GM15510 (cell line): ENCODE results near the gene KCNK4.

ENCODE experiments used
- POLR2A ChIP-seq: IDR thresholded peaks from 3 replicates; pipeline ENCODE4 v1.6.1; 2011; ENCODE audit warnings: borderline replicate concordance; ENCODE audit not compliant: insufficient read length; ENCODE audit errors: extremely low read depth

The KCNK4 gene

DNA sequence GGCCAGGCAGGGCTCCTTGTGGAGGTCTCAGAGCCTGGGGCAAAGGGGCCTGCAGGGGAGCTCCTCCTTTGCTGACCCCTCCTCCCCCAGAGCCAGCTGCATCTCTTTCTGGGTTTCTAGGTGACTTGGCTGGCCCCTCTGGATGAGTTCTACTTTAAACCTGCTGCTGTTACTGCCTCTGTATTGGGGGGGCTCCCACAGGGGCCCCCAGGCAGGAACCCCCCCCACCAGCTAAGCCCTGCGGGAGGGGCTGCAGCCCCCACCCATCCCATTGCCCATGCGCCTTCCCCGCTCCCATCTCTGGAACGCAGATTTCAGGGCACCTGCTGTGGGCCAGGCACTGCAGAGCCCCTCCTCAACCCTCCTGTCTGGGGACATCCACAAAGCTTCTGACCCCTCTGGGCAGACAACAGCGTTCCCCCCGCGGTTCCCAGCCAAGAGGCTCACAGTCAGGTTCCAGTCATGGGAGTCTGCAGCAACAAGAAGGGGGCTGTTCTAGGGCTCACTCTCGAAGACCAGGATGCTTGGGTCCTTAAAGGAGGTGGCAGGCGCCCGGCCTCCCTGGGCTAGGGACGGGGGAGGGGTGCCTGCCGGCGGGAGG, 40.6 kb upstream of the KCNK4 start:
- TF ChIP-seq POLR2A: no peak

GRCh38 chr11:64251016-64251752, 39.9 kb upstream of the KCNK4 start, which contains the start of gene PLCB3:
Gene PLCB3, plus strand, starts transcription at chr11:64251530. Its CDS starts 120 bp downstream, at chr11:64251650.
- peak; percentile 76 for TF ChIP-seq POLR2A

- no peak for TF ChIP-seq POLR2A
Observed at GRCh38 chr11:64251753-64252002, 39.4 kb upstream of the KCNK4 start.

DNA sequence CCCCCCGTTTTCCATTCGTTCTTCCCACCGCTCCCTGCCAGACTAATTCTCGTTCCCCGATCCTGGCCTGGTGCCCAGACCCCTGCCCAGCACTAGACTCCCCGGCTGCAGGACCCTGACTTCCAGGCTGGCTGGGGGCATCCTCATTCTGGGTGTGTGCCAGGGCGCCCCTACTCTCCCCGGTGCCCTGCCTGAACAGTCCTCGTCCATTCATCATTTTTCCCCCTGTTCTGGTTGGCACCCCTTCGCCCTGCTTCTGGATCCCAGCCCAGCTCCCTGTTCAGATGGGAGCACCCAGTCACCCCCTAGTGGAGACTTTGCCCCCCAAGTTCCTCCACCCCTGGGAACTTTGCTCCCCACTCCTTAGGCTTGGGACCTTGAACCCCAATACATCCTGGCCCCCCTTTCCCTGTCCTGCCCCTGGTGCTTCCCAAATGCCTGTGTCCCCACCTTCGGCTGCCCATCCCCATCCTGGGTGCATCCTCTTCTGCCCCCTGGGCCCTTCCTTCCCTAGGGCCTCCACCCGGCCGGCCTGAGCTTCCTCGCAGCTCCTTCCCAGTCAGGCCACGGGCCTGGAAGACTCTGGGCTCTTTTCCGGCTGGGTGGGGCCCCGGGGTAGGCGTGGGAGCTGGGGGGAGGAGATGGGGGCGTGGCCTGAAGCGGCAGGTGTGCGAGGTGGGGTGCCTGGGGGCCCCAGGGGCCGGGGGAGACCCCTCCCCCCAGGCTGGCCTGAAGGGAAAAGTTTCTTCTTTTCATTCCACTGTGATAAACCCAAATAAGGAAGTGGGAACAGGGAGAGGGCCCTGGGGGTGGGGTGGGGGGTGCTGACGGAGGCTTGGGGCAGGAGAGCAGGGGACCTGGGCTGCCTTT, 38.9 kb upstream of the KCNK4 start:
- TF ChIP-seq POLR2A: peak; percentile 28

DNA sequence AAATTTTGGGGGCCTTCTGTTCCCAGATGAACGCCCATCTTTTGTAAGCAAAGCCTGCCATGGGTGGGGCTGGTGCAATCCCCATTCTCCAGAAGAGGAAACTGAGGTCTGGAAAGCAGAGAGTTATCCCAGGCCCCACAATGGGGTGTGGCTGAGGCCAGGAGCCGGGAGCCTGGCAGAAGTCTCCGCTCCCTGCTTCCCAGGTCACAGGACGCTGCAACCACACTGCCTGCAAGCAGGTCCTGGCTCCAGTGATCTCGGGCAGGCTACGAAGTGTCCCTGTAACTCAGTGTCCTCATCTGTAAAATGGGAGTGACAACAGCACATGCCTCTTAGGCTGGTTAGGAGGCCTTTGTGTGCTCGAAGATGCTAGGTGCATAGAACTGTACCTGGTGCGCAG, 38.1 kb upstream of the KCNK4 start:
- TF ChIP-seq POLR2A: no peak

DNA sequence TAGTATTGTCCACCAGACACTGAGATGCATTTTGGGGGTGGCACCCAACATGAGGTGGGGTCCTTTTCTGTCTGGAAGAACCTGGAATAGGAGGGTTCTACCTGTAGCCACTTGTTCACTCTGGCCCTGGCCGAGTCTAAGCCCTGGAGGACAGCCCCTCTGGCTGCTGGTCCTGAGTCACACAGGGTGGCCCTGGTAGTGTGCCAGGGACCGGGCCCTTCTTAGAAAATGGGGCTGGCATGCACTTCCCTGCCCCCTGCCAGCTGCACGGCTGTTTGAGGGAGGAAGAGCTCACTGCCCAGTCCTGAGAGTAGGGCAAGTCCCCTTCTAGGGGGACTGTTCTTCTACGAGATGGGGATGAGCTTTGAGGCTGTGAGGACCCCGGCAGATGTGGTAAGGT, 37.6 kb upstream of the KCNK4 start:
- no peak for TF ChIP-seq POLR2A

DNA sequence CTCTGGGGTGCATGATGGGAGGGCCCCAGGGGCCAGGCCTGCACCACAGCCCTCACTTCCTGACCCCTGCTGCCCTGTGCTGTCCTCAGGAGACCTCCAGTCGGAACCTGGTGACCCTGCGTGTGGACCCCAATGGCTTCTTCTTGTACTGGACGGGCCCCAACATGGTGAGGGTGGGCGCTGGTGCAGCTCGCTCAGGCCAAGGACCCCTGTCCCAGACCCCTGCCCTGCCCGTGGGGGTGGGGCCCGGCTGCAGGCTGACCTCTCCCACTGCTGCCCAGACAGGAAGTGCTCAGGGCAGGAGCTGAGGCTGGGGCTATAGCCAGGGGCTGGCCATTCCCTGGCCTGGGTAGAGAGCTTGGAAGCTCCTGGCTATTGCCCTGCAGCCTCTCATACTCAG, 36.8 kb upstream of the KCNK4 start:
- no peak for TF ChIP-seq POLR2A

GRCh38 chr11:64255135-64256128, 35.7 kb upstream of the KCNK4 start:
- TF ChIP-seq POLR2A: no peak

- no peak for TF ChIP-seq POLR2A
Observed at GRCh38 chr11:64256300-64256699, 34.8 kb upstream of the KCNK4 start.

DNA sequence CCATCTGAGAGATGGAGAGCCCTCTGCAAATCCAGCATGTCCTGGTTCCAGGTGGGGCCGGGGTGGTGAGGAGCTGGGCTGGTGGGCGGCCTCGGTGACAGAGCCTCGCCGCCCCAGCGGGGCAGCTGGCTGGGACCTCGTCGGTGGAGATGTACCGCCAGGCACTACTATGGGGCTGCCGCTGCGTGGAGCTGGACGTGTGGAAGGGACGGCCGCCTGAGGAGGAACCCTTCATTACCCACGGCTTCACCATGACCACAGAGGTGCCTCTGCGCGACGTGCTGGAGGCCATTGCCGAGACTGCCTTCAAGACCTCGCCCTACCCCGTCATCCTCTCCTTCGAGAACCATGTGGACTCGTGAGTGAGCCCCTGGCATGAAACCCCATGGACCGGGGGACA, 32.7 kb upstream of the KCNK4 start:
- TF ChIP-seq POLR2A: no peak

DNA sequence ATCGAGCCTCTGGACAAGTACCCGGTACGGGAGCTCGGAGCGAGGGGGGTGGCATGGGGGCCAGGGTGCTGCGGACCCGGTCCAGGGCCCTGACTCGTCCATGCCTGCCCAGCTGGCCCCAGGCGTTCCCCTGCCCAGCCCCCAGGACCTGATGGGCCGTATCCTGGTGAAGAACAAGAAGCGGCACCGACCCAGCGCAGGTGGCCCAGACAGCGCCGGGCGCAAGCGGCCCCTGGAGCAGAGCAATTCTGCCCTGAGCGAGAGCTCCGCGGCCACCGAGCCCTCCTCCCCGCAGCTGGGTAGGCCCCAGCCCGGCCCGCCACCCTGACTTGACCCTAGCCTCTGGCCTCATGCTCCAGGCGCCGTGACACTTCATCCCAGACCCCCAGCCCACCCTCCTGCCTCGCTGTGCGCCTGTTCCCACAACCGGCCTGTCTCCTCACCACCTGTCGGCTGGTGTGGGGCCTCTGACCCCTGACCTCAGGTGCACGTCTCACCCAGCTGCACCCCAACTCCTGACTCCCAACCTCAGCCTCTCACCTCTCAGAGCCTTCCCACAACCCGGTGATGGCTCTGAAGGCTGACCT, 32.1 kb upstream of the KCNK4 start:
- TF ChIP-seq POLR2A: no peak

DNA sequence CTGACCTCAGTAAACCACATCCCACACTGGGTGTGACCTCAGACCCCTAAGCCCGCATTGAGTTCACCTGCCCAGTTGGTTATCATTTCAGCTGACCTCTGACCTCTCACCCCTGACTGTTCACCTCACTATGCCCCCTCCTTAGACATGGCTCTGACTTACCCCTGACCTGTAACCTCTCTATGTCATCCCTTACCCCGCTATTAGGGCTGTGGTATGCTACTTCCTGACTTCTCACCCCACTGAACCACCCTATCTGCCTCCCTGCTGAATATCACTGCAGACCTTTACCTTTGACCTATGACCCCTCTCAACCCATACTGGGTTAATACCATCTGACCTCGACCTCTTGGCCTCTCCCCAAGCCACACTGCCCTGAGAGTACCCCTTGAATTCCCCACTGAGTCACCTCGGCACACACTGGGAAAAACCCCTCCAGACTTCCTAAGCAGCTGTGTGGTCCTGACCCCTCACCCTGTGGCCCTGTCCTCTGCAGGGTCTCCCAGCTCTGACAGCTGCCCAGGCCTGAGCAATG, 31.5 kb upstream of the KCNK4 start:
- no peak for TF ChIP-seq POLR2A

- TF ChIP-seq POLR2A: no peak
Observed at GRCh38 chr11:64260147-64260708, 30.9 kb upstream of the KCNK4 start.

DNA sequence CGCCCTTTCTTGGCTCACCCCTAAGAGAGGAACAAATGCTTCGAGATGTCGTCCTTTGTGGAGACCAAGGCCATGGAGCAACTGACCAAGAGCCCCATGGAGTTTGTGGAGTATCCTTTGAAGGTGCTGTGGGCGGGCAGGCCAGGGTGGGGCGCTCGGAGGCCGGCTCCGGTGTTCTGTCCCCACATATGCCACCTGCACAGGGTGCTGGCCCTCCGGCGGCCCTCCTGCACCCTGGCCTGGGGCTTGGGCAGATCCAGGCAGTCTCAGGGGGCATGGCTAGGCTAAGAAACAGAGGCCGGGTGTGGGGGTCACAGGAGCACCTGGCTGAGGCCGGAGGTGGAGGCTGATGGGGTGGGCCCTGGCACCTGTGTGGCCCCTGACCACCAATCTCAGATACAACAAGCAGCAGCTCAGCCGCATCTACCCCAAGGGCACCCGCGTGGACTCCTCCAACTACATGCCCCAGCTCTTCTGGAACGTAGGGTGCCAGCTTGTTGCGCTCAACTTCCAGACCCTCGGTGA, 29.5 kb upstream of the KCNK4 start:
- TF ChIP-seq POLR2A: no peak
